PFSK-1 (cell line): ENCODE measurements around the gene AOC2.

Experiments used
- FOXP2 ChIP-seq: optimal IDR thresholded peaks from 2 replicates; pipeline ENCODE3; 2011; ENCODE audit warnings: borderline replicate concordance, control low read depth, inconsistent platforms; ENCODE audit not compliant: insufficient read depth; ENCODE audit errors: extremely low read length, extremely low read depth
- POLR2AphosphoS5 ChIP-seq: IDR thresholded peaks from 2 replicates; pipeline ENCODE4 v1.6.1; 2012; ENCODE audit warnings: low read depth, mild to moderate bottlenecking, control low read depth, low read length, moderate library complexity
- SIN3A ChIP-seq: IDR thresholded peaks from 2 replicates; pipeline ENCODE4 v1.6.1; 2012; ENCODE audit warnings: mild to moderate bottlenecking, low read length, moderate library complexity, borderline replicate concordance; ENCODE audit not compliant: insufficient read depth
- TAF1 ChIP-seq: IDR thresholded peaks from 2 replicates; pipeline ENCODE4 v1.6.1; 2012; ENCODE audit warnings: low read length, control low read depth, borderline replicate concordance; ENCODE audit not compliant: insufficient read depth
- TF ChIP-seq, protein P1 (sequence below), 2 experiments: IDR thresholded peaks; 2 replicates each; pipeline versions ENCODE4 v1.6.1 to v1.8.0; 2011 to 2012; ENCODE audit warnings: low read depth in 2 of 2, low read length in 2 of 2, control low read depth in 1 of 2, inconsistent platforms in 1 of 2, mild to moderate bottlenecking in 1 of 2, moderate library complexity in 1 of 2; ENCODE audit not compliant: insufficient read depth in 1 of 2

Gene AOC2

DNA sequence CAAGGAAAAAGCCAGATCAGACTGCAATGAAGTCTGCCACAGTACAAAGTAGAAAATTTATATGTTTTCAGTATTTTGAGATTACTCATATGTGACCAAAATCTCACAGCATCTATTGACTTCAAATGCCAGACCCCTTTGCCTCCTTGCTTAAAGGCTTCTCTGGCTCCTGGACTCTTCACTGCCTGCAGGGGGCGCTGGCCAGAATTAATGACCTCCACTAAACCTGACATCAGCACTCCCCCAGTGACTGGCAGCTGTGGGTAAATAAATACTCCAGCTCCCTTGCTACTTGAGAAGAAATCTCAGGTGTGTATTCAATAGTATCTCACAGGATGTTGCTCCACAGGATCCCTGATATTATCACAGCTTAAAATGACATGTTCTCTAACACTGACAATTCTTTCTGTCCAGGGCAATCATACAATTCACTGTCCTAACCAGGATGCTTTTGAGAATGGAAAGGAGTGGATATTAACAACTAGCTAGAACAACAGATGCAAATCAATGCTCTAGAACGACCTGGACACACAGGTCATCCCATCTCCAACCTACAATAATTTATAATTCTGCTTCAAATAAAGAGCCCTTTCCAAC, 24.3 kb upstream of the AOC2 start:
- TF ChIP-seq, protein P1, sequence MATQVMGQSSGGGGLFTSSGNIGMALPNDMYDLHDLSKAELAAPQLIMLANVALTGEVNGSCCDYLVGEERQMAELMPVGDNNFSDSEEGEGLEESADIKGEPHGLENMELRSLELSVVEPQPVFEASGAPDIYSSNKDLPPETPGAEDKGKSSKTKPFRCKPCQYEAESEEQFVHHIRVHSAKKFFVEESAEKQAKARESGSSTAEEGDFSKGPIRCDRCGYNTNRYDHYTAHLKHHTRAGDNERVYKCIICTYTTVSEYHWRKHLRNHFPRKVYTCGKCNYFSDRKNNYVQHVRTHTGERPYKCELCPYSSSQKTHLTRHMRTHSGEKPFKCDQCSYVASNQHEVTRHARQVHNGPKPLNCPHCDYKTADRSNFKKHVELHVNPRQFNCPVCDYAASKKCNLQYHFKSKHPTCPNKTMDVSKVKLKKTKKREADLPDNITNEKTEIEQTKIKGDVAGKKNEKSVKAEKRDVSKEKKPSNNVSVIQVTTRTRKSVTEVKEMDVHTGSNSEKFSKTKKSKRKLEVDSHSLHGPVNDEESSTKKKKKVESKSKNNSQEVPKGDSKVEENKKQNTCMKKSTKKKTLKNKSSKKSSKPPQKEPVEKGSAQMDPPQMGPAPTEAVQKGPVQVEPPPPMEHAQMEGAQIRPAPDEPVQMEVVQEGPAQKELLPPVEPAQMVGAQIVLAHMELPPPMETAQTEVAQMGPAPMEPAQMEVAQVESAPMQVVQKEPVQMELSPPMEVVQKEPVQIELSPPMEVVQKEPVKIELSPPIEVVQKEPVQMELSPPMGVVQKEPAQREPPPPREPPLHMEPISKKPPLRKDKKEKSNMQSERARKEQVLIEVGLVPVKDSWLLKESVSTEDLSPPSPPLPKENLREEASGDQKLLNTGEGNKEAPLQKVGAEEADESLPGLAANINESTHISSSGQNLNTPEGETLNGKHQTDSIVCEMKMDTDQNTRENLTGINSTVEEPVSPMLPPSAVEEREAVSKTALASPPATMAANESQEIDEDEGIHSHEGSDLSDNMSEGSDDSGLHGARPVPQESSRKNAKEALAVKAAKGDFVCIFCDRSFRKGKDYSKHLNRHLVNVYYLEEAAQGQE (IDR thresholded peaks at IDR 0.05; ENCODE audit: insufficient read depth in 1 of 2, low read depth in 2 of 2, low read length in 2 of 2), result no peak
- no peak for TF ChIP-seq SIN3A
- no peak for TF ChIP-seq TAF1

DNA sequence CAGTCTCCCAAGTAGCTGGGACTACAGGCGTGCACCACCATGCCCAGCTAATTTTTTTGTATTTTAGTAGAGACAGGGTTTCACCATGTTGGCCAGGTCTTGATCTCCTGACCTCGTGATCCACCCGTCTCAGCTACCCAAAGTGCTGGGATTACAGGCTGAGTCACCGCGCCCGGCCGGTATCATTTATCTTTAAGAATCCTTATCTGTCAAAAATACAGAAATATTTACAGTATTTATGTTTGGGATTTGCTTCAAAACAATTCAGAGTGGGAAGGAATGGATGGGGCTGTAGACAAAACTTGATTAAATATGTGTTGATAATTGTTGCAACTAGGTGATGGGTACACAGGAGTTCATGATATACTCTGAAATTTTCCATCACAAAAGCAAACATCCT, 23.2 kb upstream of the AOC2 start:
- TF ChIP-seq, protein P1 (IDR thresholded peaks at IDR 0.05; ENCODE audit: insufficient read depth in 1 of 2, low read depth in 2 of 2, low read length in 2 of 2), result no peak
- TF ChIP-seq POLR2AphosphoS5 (no peak), SIN3A (no peak), FOXP2 (no peak)

DNA sequence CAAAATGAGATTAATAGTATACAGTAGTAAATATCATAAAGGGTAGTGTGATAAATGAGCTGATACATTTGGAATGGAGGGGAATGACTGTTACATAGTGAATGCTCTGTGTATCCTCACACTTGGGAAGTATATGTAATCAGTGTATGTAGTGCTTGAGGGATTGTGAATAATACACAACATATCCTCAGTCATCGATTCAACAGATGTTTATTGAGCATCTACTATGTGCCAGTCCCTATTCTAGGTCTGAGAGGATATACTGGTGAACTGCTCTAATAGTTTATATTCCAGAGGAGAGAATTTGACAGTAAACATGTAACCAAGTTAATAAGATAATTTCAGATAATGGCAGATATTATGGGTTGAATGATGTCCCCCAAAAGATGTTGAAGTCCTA, 16.9 kb upstream of the AOC2 start:
- no peak for TF ChIP-seq FOXP2
- no peak for TF ChIP-seq POLR2AphosphoS5
- no peak for TF ChIP-seq SIN3A
- TF ChIP-seq, protein P1 (IDR thresholded peaks at IDR 0.05; ENCODE audit: insufficient read depth in 1 of 2, low read depth in 2 of 2, low read length in 2 of 2), result no peak
- TF ChIP-seq TAF1, result no peak

DNA sequence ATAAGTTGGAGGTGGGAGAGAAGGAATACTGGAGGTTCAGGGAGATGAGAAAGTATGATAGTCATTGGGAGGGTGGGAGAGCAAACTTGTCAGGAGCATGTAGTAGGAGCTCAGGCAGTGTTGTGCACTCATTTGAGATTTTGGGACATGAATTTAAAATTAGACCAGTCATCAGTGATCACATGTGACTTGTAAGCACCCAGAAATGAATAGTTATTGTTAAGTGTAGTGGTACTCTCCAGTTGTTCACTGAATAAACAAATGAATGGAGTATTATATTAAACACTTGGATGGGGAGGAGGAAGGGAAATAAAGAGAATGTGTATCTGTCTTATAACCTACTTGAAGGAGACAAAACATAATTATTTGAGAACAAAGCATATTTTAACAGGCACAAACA, 13.4 kb upstream of the AOC2 start:
- TF ChIP-seq POLR2AphosphoS5 (no peak), TAF1 (no peak), FOXP2 (no peak), SIN3A (no peak)
- TF ChIP-seq, protein P1 (IDR thresholded peaks at IDR 0.05; ENCODE audit: insufficient read depth in 1 of 2, low read depth in 2 of 2, low read length in 2 of 2), result no peak
